IMR-90 (cell line): Measurements from ENCODE around the gene CFD. TPM values are rescaled to one million over a fixed set of nuclear protein-coding genes. Genes with fewer than 3 reads are reported as not detected.

Experiments
- ATAC-seq: fragments of 200-7000 bp; cut with Tn5 transposase; 2 replicates; pipeline ENCODE4 v1.9.1; 2020; ENCODE audit warnings: low read depth, mild to moderate bottlenecking, moderate library complexity
- BruUV-seq: library from RNA; stranded (reverse); fragments of 400-500 nt; replicated peaks from 2 replicates; lab custom pipeline; 2021; lab: Mats Ljungman, UMichigan
- CTCF ChIA-PET: fragments of 300-600 bp; formaldehyde crosslinking; extraction: SDS; loops from one replicate; lab custom pipeline; 2021; ENCODE audit warnings: antibody characterized with exemption; lab: Yijun Ruan, JAX
- POLR2A ChIA-PET: fragments of 300-600 bp; sonication (Branson Sonifier 250); formaldehyde crosslinking; loops from one replicate; lab custom pipeline; 2022; ENCODE audit warnings: antibody characterized with exemption; ENCODE audit not compliant: unreplicated experiment; lab: Charles Lee
- DNase-seq: peaks from one replicate; pipeline ENCODE4 v3.0.0; 2013
- H2AFZ ChIP-seq: replicated peaks from 2 replicates; pipeline ENCODE3; 2013; ENCODE audit warnings: low read length, mild to moderate bottlenecking; ENCODE audit not compliant: poor library complexity
- H2AK5ac ChIP-seq: 2 replicates; pipeline ENCODE4 v1.6.1; 2013; ENCODE audit warnings: low read depth, low read length, inconsistent platforms
- H2AK9ac ChIP-seq: replicated peaks from 2 replicates; pipeline ENCODE3; 2013; ENCODE audit warnings: mild to moderate bottlenecking, low read depth, low read length, moderate library complexity; ENCODE audit not compliant: poor library complexity
- H2BK120ac ChIP-seq: 2 replicates; pipeline ENCODE4 v1.6.1; 2013; ENCODE audit warnings: low read depth, low read length, inconsistent platforms
- H2BK15ac ChIP-seq: 3 replicates; pipeline ENCODE4 v1.6.1; 2013; ENCODE audit warnings: low read depth, low read length, inconsistent platforms
- H2BK20ac ChIP-seq: 2 replicates; pipeline ENCODE4 v1.6.1; 2013; ENCODE audit warnings: low read depth, mild to moderate bottlenecking, inconsistent platforms, low read length, moderate library complexity
- H2BK5ac ChIP-seq: 2 replicates; pipeline ENCODE4 v1.6.1; 2013; ENCODE audit warnings: mild to moderate bottlenecking, low read depth, low read length, inconsistent platforms; ENCODE audit not compliant: poor library complexity, severe bottlenecking
- H3K14ac ChIP-seq: replicated peaks from 2 replicates; pipeline ENCODE4 v1.6.1; 2013; ENCODE audit warnings: low read depth, low read length, inconsistent platforms
- H3K18ac ChIP-seq: 2 replicates; pipeline ENCODE4 v1.6.1; 2013; ENCODE audit warnings: low read depth, low read length, control low read depth
- H3K23ac ChIP-seq: 2 replicates; pipeline ENCODE4 v1.6.1; 2013; ENCODE audit warnings: low read depth, low read length, inconsistent platforms
- H3K27ac ChIP-seq: 2 replicates; pipeline ENCODE4 v1.5.1; 2013; ENCODE audit warnings: mild to moderate bottlenecking, control low read depth, low read length; ENCODE audit not compliant: insufficient read depth
- H3K27me3 ChIP-seq: 2 replicates; pipeline ENCODE4 v1.6.1; 2013; ENCODE audit warnings: low read length; ENCODE audit not compliant: control insufficient read depth, insufficient read depth
- H3K36me3 ChIP-seq: 2 replicates; pipeline ENCODE4 v1.6.1; 2013; ENCODE audit warnings: low read length, mixed read lengths; ENCODE audit not compliant: control insufficient read depth, insufficient read depth
- H3K4ac ChIP-seq: 2 replicates; pipeline ENCODE4 v1.6.1; 2013; ENCODE audit warnings: low read depth, low read length, inconsistent platforms
- H3K4me1 ChIP-seq: 2 replicates; pipeline ENCODE4 v1.6.1; 2013; ENCODE audit warnings: low read length, mixed read lengths; ENCODE audit not compliant: control insufficient read depth, insufficient read depth
- H3K4me2 ChIP-seq: 2 replicates; pipeline ENCODE4 v1.6.1; 2013; ENCODE audit warnings: low read depth, mild to moderate bottlenecking, control low read depth, low read length, moderate library complexity
- H3K4me3 ChIP-seq: 2 replicates; pipeline ENCODE4 v1.5.1; 2013; ENCODE audit warnings: low read depth, mild to moderate bottlenecking, control low read depth, low read length, moderate library complexity; ENCODE audit not compliant: insufficient read depth
- H3K56ac ChIP-seq: 2 replicates; pipeline ENCODE4 v1.6.1; 2013; ENCODE audit warnings: low read length, inconsistent platforms; ENCODE audit not compliant: insufficient read depth; ENCODE audit errors: extremely low read depth
- H3K79me1 ChIP-seq, 2 experiments: 2 replicates each; pipeline ENCODE4 v1.6.1; 2013; ENCODE audit warnings: low read length in 2 of 2, inconsistent platforms in 1 of 2, low read depth in 1 of 2
- H3K9ac ChIP-seq: 2 replicates; pipeline ENCODE4 v1.6.1; 2013; ENCODE audit warnings: low read depth, low read length, control low read depth
- H3K9me1 ChIP-seq: 2 replicates; pipeline ENCODE4 v1.6.1; 2013; ENCODE audit warnings: low read length, inconsistent platforms; ENCODE audit not compliant: insufficient read depth
- H3K9me3 ChIP-seq: 2 replicates; pipeline ENCODE4 v1.6.1; 2013; ENCODE audit warnings: low read length; ENCODE audit not compliant: control insufficient read depth, insufficient read depth
- H4K20me1 ChIP-seq: 2 replicates; pipeline ENCODE4 v1.6.1; 2013; ENCODE audit warnings: low read length, inconsistent platforms; ENCODE audit not compliant: insufficient read depth
- H4K5ac ChIP-seq: 2 replicates; pipeline ENCODE4 v1.6.1; 2013; ENCODE audit warnings: mild to moderate bottlenecking, low read depth, low read length, control low read depth
- H4K8ac ChIP-seq, 2 experiments: 2 replicates each; pipeline ENCODE4 v1.6.1; 2013; ENCODE audit warnings: low read depth in 2 of 2, low read length in 2 of 2, control low read depth in 1 of 2, inconsistent platforms in 1 of 2
- H4K91ac ChIP-seq: 2 replicates; pipeline ENCODE4 v1.6.1; 2013; ENCODE audit warnings: low read depth, low read length, inconsistent platforms; ENCODE audit not compliant: insufficient read depth
- BHLHE40 ChIP-seq: fragments of 150-350 bp; IDR thresholded peaks from 2 replicates; pipeline ENCODE4 v1.6.1; 2016; ENCODE audit warnings: mild to moderate bottlenecking, low read depth, low read length
- CEBPB ChIP-seq: IDR thresholded peaks from 2 replicates; pipeline ENCODE4 v1.6.1; 2012; ENCODE audit warnings: low read depth, low read length, improper control_type of control experiment
- CHD1 ChIP-seq: IDR thresholded peaks from 2 replicates; pipeline ENCODE4 v1.6.1; 2012; ENCODE audit warnings: low read depth, low read length, improper control_type of control experiment
- FOS ChIP-seq: fragments of 150-350 bp; IDR thresholded peaks from 2 replicates; pipeline ENCODE4 v1.6.1; 2016; ENCODE audit warnings: low read depth, low read length
- MAFK ChIP-seq: IDR thresholded peaks from 2 replicates; pipeline ENCODE4 v1.6.1; 2012; ENCODE audit warnings: low read depth, low read length, improper control_type of control experiment
- MAZ ChIP-seq: IDR thresholded peaks from 2 replicates; pipeline ENCODE4 v1.6.1; 2012; ENCODE audit warnings: low read depth, mild to moderate bottlenecking, low read length, improper control_type of control experiment, moderate library complexity, borderline replicate concordance
- MXI1 ChIP-seq: IDR thresholded peaks from 2 replicates; pipeline ENCODE4 v1.6.1; 2012; ENCODE audit warnings: low read depth, mild to moderate bottlenecking, low read length, moderate library complexity, borderline replicate concordance
- NFE2L2 ChIP-seq: fragments of 150-350 bp; IDR thresholded peaks from 2 replicates; pipeline ENCODE4 v1.6.1; 2016; ENCODE audit warnings: low read depth, mild to moderate bottlenecking, low read length
- POLR2A ChIP-seq: IDR thresholded peaks from 2 replicates; pipeline ENCODE4 v1.6.1; 2012; ENCODE audit warnings: mild to moderate bottlenecking, low read depth, low read length
- RAD21 ChIP-seq: IDR thresholded peaks from 2 replicates; pipeline ENCODE4 v1.6.1; 2012; ENCODE audit warnings: low read length, improper control_type of control experiment
- RCOR1 ChIP-seq: IDR thresholded peaks from 2 replicates; pipeline ENCODE4 v1.6.1; 2012; ENCODE audit warnings: mild to moderate bottlenecking, low read length, improper control_type of control experiment; ENCODE audit not compliant: insufficient replicate concordance
- RFX5 ChIP-seq: IDR thresholded peaks from 2 replicates; pipeline ENCODE4 v1.8.0; 2012; ENCODE audit warnings: low read depth, mild to moderate bottlenecking, low read length, moderate library complexity
- SMC3 ChIP-seq: fragments of 150-350 bp; IDR thresholded peaks from 2 replicates; pipeline ENCODE4 v1.6.1; 2016; ENCODE audit warnings: low read depth, mild to moderate bottlenecking, antibody characterized with exemption, low read length, moderate library complexity
- WGBS, 2 experiments: methylation state at CpG; one replicate each; pipeline versions ENCODE4 v1.1.5 to v1.1.7; 2013; ENCODE audit warnings: missing lambda C conversion rate in 2 of 2; ENCODE audit not compliant: insufficient read length in 1 of 2; ENCODE audit errors: extremely low coverage in 2 of 2; 5-methylcytosine and 5-hydroxymethylcytosine counted together
- dilution Hi-C: fragments of 300-500 bp; cut with HindIII; formaldehyde crosslinking; loops from one replicate; pipeline ENCODE4 v1.14.3; 2018; ENCODE audit warnings: low sequenced_read_pairs; ENCODE audit not compliant: unreplicated experiment
- in situ Hi-C: fragments of 300-500 bp; cut with MboI; formaldehyde crosslinking; loops from 3 replicates; pipeline ENCODE4 v1.14.3; 2019; ENCODE audit warnings: low sequenced_read_pairs, inconsistent platforms, mixed read lengths
- intact Hi-C: fragments of 100-400 bp; cut with micrococcal nuclease; formaldehyde crosslinking; loops from 2 replicates; pipeline ENCODE4 v1.10.0; 2022
- polyA plus RNA-seq, 3 experiments: library from polyadenylated mRNA; depleted of rRNA; stranded (reverse); fragments of >200 nt; gene quantifications; 2 replicates each; pipeline ENCODE4 v1.2.3, GENCODE V29; 2012; ENCODE audit warnings: low replicate concordance in 1 of 3
- total RNA-seq: library from RNA; depleted of rRNA; stranded (reverse); fragments of >200 nt; gene quantifications from 2 replicates; pipeline ENCODE4 v1.2.3, GENCODE V29; 2012
- TF ChIP-seq, protein P1 (sequence below): conservative IDR thresholded peaks from 2 replicates; pipeline ENCODE4 v1.5.1; 2012; ENCODE audit warnings: mild to moderate bottlenecking, low read depth, low read length, improper control_type of control experiment
- TF ChIP-seq, protein P2 (sequence below): fragments of 150-350 bp; IDR thresholded peaks from 2 replicates; pipeline ENCODE4 v1.6.1; 2017; ENCODE audit warnings: mild to moderate bottlenecking, antibody characterized with exemption, low read length, low read depth
- TF ChIP-seq, protein P3 (sequence below): fragments of 150-350 bp; IDR thresholded peaks from 2 replicates; pipeline ENCODE4 v1.6.1; 2016; ENCODE audit warnings: low read depth, mild to moderate bottlenecking, low read length, moderate library complexity, borderline replicate concordance

Gene CFD
- total and polyA plus RNA-seq, 2 of the 4 experiments (the other 2 are of a cell fraction), result 1.4 to 2.8 TPM

DNA sequence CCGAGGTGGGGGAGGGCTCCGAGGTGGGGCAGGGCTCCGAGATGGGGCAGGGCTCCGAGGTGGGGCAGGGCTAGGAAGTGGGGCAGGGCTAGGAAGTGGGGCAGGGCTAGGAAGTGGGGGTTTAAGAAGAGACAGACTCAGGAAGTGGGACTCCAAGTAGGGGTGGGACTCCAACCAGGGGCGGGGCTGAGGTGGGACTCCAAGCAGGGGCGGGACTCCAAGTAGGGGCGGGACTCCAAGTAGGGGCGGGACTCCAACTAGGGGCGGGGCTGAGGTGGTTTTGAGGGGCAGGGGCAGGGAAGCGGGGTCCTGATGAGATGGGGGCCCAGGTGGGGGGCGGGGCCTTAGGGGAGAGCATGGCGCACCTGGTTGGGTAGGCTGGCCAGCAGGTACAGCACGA, 13.6 kb downstream of the CFD start:
- no peak overlapping the region for H2BK20ac ChIP-seq
- BruUV-seq, result no TSS peak
- no peak for TF ChIP-seq POLR2A
- no peak for TF ChIP-seq MAFK
- no peak for TF ChIP-seq RAD21
- TF ChIP-seq RCOR1, result no peak
- TF ChIP-seq CEBPB, result no peak
- TF ChIP-seq BHLHE40, result no peak
- TF ChIP-seq RFX5, result no peak
- TF ChIP-seq, protein P1, sequence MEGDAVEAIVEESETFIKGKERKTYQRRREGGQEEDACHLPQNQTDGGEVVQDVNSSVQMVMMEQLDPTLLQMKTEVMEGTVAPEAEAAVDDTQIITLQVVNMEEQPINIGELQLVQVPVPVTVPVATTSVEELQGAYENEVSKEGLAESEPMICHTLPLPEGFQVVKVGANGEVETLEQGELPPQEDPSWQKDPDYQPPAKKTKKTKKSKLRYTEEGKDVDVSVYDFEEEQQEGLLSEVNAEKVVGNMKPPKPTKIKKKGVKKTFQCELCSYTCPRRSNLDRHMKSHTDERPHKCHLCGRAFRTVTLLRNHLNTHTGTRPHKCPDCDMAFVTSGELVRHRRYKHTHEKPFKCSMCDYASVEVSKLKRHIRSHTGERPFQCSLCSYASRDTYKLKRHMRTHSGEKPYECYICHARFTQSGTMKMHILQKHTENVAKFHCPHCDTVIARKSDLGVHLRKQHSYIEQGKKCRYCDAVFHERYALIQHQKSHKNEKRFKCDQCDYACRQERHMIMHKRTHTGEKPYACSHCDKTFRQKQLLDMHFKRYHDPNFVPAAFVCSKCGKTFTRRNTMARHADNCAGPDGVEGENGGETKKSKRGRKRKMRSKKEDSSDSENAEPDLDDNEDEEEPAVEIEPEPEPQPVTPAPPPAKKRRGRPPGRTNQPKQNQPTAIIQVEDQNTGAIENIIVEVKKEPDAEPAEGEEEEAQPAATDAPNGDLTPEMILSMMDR, result no peak
- TF ChIP-seq NFE2L2, result no peak
- no peak for TF ChIP-seq SMC3
- TF ChIP-seq, protein P2, sequence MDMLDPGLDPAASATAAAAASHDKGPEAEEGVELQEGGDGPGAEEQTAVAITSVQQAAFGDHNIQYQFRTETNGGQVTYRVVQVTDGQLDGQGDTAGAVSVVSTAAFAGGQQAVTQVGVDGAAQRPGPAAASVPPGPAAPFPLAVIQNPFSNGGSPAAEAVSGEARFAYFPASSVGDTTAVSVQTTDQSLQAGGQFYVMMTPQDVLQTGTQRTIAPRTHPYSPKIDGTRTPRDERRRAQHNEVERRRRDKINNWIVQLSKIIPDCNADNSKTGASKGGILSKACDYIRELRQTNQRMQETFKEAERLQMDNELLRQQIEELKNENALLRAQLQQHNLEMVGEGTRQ, result no peak
- no peak for TF ChIP-seq CHD1
- TF ChIP-seq, protein P3, sequence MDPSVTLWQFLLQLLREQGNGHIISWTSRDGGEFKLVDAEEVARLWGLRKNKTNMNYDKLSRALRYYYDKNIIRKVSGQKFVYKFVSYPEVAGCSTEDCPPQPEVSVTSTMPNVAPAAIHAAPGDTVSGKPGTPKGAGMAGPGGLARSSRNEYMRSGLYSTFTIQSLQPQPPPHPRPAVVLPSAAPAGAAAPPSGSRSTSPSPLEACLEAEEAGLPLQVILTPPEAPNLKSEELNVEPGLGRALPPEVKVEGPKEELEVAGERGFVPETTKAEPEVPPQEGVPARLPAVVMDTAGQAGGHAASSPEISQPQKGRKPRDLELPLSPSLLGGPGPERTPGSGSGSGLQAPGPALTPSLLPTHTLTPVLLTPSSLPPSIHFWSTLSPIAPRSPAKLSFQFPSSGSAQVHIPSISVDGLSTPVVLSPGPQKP, result no peak
- TF ChIP-seq FOS, result no peak
- TF ChIP-seq MAZ, result no peak
- TF ChIP-seq MXI1, result no peak
- in situ Hi-C loops, result no loop called here
- H3K9ac ChIP-seq, result no peak overlapping the region
- H3K4ac ChIP-seq, result no peak overlapping the region
- no peak overlapping the region for H2AK5ac ChIP-seq
- H3K4me3 ChIP-seq, result no peak overlapping the region
- ATAC-seq, result peak; percentile 11; the same call in 1 of the 2 replicates
- intact Hi-C loops, result no loop called here
- dilution Hi-C loops, result no loop called here
- H4K91ac ChIP-seq, result no peak overlapping the region
- peaks cover 39% of the 10 kb centered on the region for H3K36me3 ChIP-seq
- H3K9me3 ChIP-seq, result no peaks in the 10 kb centered on the region
- H4K20me1 ChIP-seq, result peaks cover 20% of the 10 kb centered on the region
- no peak overlapping the region for H3K4me2 ChIP-seq
- H4K8ac ChIP-seq, result no peak overlapping the region
- no peak overlapping the region for H2AFZ ChIP-seq
- POLR2A ChIA-PET, result no interaction called here
- H3K14ac ChIP-seq, result no peak overlapping the region
- H3K27me3 ChIP-seq, result no peaks in the 10 kb centered on the region
- no peak overlapping the region for H4K5ac ChIP-seq
- H2BK120ac ChIP-seq, result no peak overlapping the region
- WGBS, 2 experiments, result 89% methylated on average over 3 of the region's 13 CpGs; no CpG with 5 or more reads in 1 of the 2 experiments
- CTCF ChIA-PET, result no interaction called here
- H3K23ac ChIP-seq, result no peak overlapping the region
- DNase-seq, result peak; percentile 31
- no peaks in the 10 kb centered on the region; the same call in 1 of the 2 replicates for H3K9me1 ChIP-seq
- H2BK15ac ChIP-seq, result no peak overlapping the region
- peaks cover 3 to 14% of the 10 kb centered on the region in 2 experiments; a peak in 1 of 4 replicates for H3K79me1 ChIP-seq
- no peak overlapping the region for H3K27ac ChIP-seq
- no peak overlapping the region for H2AK9ac ChIP-seq
- H3K56ac ChIP-seq, result no peak overlapping the region
- no peak overlapping the region for H3K18ac ChIP-seq
- peaks cover 22% of the 10 kb centered on the region for H3K4me1 ChIP-seq
- H2BK5ac ChIP-seq, result no peak overlapping the region
